ENCODE measurements around the gene STARD7. TPM values are rescaled to one million over a fixed set of nuclear protein-coding genes. Genes with fewer than 3 reads are reported as not detected.

The STARD7 gene
- total RNA-seq, 1 donor from 2014 or later, result 145 TPM

GRCh38 chr2:96136129-96136720, 72.4 kb downstream of the STARD7 start:
- DNase-seq (ENCODE audit: low read depth), result no peak

GRCh38 chr2:96135621-96136020, 73.0 kb downstream of the STARD7 start:
- DNase-seq (ENCODE audit: low read depth), result no peak

- no peak for DNase-seq (ENCODE audit: low read depth)
Measured at GRCh38 chr2:96135171-96135570, 73.5 kb downstream of the STARD7 start.

Other genes starting within 250 kb of the STARD7 start
- 22.4 and 31.7 TPM in 2 replicates for gene ANKRD36C, start 217.0 kb downstream of the STARD7 start, total RNA-seq
- 0.17 and 2.0 TPM in 2 replicates for gene GPAT2, start 173.9 kb downstream of the STARD7 start, total RNA-seq
- not detected in 2 replicates for gene ADRA2B, start 92.3 kb downstream of the STARD7 start, total RNA-seq
- gene ASTL, start 70.3 kb downstream of the STARD7 start, total RNA-seq, result not detected in 2 replicates
- 0.17 and 0.40 TPM in 2 replicates for gene DUSP2, start 63.4 kb downstream of the STARD7 start, total RNA-seq
- 24.1 and 48.0 TPM in 2 replicates for gene TMEM127, start 57.2 kb upstream of the STARD7 start, total RNA-seq
- gene CIAO1, start 57.4 kb upstream of the STARD7 start, total RNA-seq, result 95.9 and 107 TPM in 2 replicates
- 36.8 and 129 TPM in 2 replicates for gene SNRNP200, start 96.7 kb upstream of the STARD7 start, total RNA-seq
- 0.89 and 4.2 TPM in 2 replicates for gene ITPRIPL1, start 116.5 kb upstream of the STARD7 start, total RNA-seq
- 0.65 and 17.0 TPM in 2 replicates for gene NCAPH, start 126.9 kb upstream of the STARD7 start, total RNA-seq

All from renal cortical epithelial cell (primary cell).